Measurements from ENCODE around the gene RHBG. TPM values are rescaled to one million over a fixed set of nuclear protein-coding genes. Genes with fewer than 3 reads are reported as not detected.

RHBG gene
- total RNA-seq, 2 experiments from 2014 or later, result not detected

DNA sequence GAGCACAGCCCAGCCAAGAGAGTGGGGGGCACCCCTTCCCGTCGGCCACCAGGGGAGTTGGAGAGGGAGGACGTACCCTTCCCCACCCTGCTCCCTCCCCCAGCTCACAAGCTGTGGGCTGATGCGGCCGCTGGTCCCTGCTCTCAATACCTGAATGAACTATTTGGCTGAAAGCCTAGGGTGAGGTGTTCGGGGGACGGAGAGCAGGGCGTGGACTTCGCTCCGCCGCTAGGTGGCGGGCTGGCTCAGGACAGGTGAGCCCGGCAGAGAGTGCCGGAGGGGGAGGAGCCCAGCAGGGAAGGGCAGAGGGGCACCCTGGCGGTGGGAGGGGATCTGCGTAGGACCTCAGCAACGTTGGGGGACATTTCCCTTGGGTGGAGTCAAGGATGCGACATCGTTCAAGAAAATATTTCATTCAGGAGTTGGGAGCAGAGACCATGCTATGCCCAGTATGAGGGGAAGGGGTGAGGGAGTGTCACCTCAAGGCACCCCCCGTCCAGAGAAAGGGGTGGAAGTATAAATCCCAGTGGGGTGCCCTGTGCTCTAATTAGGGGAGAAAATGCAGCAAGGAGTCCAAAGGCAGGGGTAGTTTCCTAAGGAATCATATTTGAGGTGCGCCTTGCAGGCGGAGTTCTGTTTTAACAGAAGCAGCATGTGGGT lies 12.0 kb upstream of the RHBG start:
- H3K27ac ChIP-seq (ENCODE audit: low read depth in 1 of 2, low read length in 2 of 2), result no peak overlapping the region
- ChIA-PET POLR2A (no interaction called here), CTCF (no interaction called here)
- intact Hi-C loops (cut with DNase I, micrococcal nuclease), result loop anchor here in 1 of 2 experiments (1.0 kb wide), 1 partner anchor 88 kb away; no protein-coding TSS in a partner anchor
- Mint-ChIP-seq H3K27ac (no peak overlapping the region), H3K27me3 (peaks cover 21% of the 10 kb centered on the region), H3K36me3 (ENCODE audit: low read depth) (no peaks in the 10 kb centered on the region), H3K4me3 (no peak overlapping the region), H3K4me1 (ENCODE audit: low read depth) (peaks cover 5% of the 10 kb centered on the region), H3K9me3 (no peaks in the 10 kb centered on the region)
- no peak overlapping the region for H3K4me3 ChIP-seq (ENCODE audit: low read length)
- peaks cover 13 to 14% of the 10 kb centered on the region in 2 experiments for H3K27me3 ChIP-seq (ENCODE audit: control insufficient read depth in 1 of 2, insufficient read depth in 2 of 2, low read length in 2 of 2)
- peaks cover 9% of the 10 kb centered on the region for H3K4me1 ChIP-seq (ENCODE audit: insufficient read depth, low read length)
- TF ChIP-seq, protein P1, sequence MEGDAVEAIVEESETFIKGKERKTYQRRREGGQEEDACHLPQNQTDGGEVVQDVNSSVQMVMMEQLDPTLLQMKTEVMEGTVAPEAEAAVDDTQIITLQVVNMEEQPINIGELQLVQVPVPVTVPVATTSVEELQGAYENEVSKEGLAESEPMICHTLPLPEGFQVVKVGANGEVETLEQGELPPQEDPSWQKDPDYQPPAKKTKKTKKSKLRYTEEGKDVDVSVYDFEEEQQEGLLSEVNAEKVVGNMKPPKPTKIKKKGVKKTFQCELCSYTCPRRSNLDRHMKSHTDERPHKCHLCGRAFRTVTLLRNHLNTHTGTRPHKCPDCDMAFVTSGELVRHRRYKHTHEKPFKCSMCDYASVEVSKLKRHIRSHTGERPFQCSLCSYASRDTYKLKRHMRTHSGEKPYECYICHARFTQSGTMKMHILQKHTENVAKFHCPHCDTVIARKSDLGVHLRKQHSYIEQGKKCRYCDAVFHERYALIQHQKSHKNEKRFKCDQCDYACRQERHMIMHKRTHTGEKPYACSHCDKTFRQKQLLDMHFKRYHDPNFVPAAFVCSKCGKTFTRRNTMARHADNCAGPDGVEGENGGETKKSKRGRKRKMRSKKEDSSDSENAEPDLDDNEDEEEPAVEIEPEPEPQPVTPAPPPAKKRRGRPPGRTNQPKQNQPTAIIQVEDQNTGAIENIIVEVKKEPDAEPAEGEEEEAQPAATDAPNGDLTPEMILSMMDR (IDR thresholded peaks at IDR 0.05), result peak; percentile 100
- peak; percentile 100 for ATAC-seq (ENCODE audit: poor library complexity)
- no peaks in the 10 kb centered on the region for H3K36me3 ChIP-seq (ENCODE audit: insufficient read depth, low read length)
- DNase-seq, result peak; percentile 28 to 83 (median 62)
- H3K9me3 ChIP-seq (ENCODE audit: control insufficient read depth in 1 of 2, insufficient read depth in 1 of 2, low read length in 2 of 2), result no peaks in the 10 kb centered on the region

DNA sequence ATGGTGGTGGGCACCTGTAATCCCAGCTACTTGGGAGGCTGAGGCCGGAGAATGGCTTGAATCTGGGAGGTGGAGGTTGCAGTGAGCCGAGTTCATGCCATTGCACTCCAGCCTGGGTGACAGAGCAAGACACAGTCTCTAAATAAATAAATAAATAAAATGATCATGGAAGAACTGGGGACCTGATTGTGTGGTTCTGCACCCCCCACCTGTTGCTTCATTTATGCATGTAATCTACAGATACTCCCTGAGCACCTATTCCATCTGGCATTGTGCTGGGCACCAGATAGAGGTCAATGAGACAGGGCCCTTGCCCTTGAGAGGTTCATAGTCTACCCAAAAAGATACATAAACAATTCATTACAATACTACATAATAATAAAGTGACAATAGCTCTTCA lies 11.0 kb upstream of the RHBG start:
- DNase-seq, result no peak
- TF ChIP-seq, protein P1 (IDR thresholded peaks at IDR 0.05), result no peak
- Histone ChIP-seq H3K4me1 (ENCODE audit: insufficient read depth, low read length) (peaks cover 9% of the 10 kb centered on the region), H3K4me3 (ENCODE audit: low read length) (no peak overlapping the region), H3K9me3 (ENCODE audit: control insufficient read depth in 1 of 2, insufficient read depth in 1 of 2, low read length in 2 of 2) (no peaks in the 10 kb centered on the region), H3K36me3 (ENCODE audit: insufficient read depth, low read length) (no peaks in the 10 kb centered on the region), H3K27ac (ENCODE audit: low read depth in 1 of 2, low read length in 2 of 2) (no peak overlapping the region), H3K27me3 (ENCODE audit: control insufficient read depth in 1 of 2, insufficient read depth in 2 of 2, low read length in 2 of 2) (peaks cover 13 to 14% of the 10 kb centered on the region in 2 experiments)
- Mint-ChIP-seq H3K27ac (no peak overlapping the region), H3K4me1 (ENCODE audit: low read depth) (peaks cover 5% of the 10 kb centered on the region), H3K9me3 (no peaks in the 10 kb centered on the region), H3K36me3 (ENCODE audit: low read depth) (no peaks in the 10 kb centered on the region), H3K27me3 (peaks cover 21% of the 10 kb centered on the region), H3K4me3 (no peak overlapping the region)
- intact Hi-C loops (cut with DNase I, micrococcal nuclease), result loop anchor here in 1 of 2 experiments (1.0 kb wide), 1 partner anchor 87 kb away; no protein-coding TSS in a partner anchor
- no peak for ATAC-seq (ENCODE audit: poor library complexity)
- CTCF ChIA-PET, result no interaction called here
- POLR2A ChIA-PET, result no interaction called here

DNA sequence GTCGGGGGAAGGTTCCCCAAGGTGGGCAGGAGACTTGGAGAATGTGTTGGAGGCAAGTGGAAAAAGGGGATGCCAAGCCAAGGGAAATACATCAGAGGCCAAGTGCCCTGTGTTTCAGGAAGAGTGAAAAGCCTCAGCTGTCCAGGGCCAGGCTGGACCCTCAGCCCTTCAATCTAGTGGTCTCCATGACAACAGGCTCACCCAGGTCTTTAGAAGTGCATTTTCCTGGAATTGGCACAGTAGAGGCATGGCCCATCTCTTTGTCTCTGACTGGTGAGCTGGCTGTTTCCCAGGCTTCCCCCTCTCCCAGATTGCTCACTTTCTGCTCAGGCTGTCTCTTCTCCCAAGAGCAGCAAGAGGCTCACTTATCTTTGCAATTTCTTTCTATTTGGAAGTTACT lies 10.4 kb upstream of the RHBG start:
- Histone ChIP-seq H3K9me3 (ENCODE audit: control insufficient read depth in 1 of 2, insufficient read depth in 1 of 2, low read length in 2 of 2) (no peaks in the 10 kb centered on the region), H3K27me3 (ENCODE audit: control insufficient read depth in 1 of 2, insufficient read depth in 2 of 2, low read length in 2 of 2) (peaks cover 13 to 14% of the 10 kb centered on the region in 2 experiments), H3K27ac (ENCODE audit: low read depth in 1 of 2, low read length in 2 of 2) (no peak overlapping the region), H3K4me1 (ENCODE audit: insufficient read depth, low read length) (peaks cover 9% of the 10 kb centered on the region), H3K4me3 (ENCODE audit: low read length) (no peak overlapping the region), H3K36me3 (ENCODE audit: insufficient read depth, low read length) (no peaks in the 10 kb centered on the region)
- Mint-ChIP-seq H3K4me3 (no peak overlapping the region), H3K4me1 (ENCODE audit: low read depth) (peaks cover 5% of the 10 kb centered on the region), H3K27ac (no peak overlapping the region), H3K9me3 (no peaks in the 10 kb centered on the region), H3K27me3 (peaks cover 22% of the 10 kb centered on the region), H3K36me3 (ENCODE audit: low read depth) (no peaks in the 10 kb centered on the region)
- CTCF ChIA-PET, result interaction anchor here (1.2 kb wide), 1 partner anchor 27 kb away, joined by 4 read pairs; no protein-coding TSS in a partner anchor
- intact Hi-C loops (cut with DNase I, micrococcal nuclease), result no loop called here
- POLR2A ChIA-PET, result interaction anchor here (0.7 kb wide), 1 partner anchor 1097 kb away, joined by 3 read pairs; the partner anchor contains the start of gene SCAMP3
- TF ChIP-seq, protein P1 (IDR thresholded peaks at IDR 0.05), result no peak
- DNase-seq, result no peak
- ATAC-seq (ENCODE audit: poor library complexity), result no peak

Measured in CD4-positive, alpha-beta T cell (primary cell).